Uterus (tissue), 2 donors: ENCODE results near the gene SYTL2.

Experiments
- POLR2A ChIP-seq, 2 donors: fragments of 450-650 bp; IDR thresholded peaks; one replicate each; pipeline ENCODE4 v1.6.1; 2016; ENCODE audit warnings: antibody characterized with exemption in 2 of 2, mild to moderate bottlenecking in 1 of 2, moderate library complexity in 1 of 2
- TF ChIP-seq, protein P1 (sequence below), 4 experiments: fragments of 200-600 bp in 2 of 4; fragments of 450-650 bp in 2 of 4; sonication (generic) in 2 of 4; IDR thresholded peaks; one replicate each; pipeline ENCODE4 v1.5.1; 2016 to 2019; ENCODE audit warnings: antibody characterized with exemption in 4 of 4, mild to moderate bottlenecking in 2 of 4, moderate library complexity in 1 of 4

DNA sequence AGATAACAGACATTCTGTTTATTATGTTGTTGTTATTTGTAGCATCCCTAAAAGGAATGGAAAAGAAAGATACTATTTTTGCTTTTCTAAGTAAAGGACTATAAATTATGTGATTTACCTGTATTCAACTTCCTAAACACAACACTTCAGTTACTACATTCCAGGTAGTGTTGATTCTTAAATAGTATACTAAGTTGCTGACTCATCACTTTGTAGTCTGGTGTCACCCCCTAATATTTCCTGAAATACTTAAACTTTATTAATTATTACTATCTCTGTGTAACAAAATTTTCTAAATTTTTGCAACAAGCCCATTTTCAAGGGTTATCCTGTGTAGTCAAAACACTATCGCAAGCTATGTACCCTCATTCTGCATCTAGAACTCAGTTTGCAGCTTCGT is 7.0 kb downstream of the SYTL2 start:
- no peak for TF ChIP-seq POLR2A (IDR thresholded peaks at IDR 0.05)
- TF ChIP-seq, protein P1, sequence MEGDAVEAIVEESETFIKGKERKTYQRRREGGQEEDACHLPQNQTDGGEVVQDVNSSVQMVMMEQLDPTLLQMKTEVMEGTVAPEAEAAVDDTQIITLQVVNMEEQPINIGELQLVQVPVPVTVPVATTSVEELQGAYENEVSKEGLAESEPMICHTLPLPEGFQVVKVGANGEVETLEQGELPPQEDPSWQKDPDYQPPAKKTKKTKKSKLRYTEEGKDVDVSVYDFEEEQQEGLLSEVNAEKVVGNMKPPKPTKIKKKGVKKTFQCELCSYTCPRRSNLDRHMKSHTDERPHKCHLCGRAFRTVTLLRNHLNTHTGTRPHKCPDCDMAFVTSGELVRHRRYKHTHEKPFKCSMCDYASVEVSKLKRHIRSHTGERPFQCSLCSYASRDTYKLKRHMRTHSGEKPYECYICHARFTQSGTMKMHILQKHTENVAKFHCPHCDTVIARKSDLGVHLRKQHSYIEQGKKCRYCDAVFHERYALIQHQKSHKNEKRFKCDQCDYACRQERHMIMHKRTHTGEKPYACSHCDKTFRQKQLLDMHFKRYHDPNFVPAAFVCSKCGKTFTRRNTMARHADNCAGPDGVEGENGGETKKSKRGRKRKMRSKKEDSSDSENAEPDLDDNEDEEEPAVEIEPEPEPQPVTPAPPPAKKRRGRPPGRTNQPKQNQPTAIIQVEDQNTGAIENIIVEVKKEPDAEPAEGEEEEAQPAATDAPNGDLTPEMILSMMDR (IDR thresholded peaks at IDR 0.05): no peak
